NCI-H1048 (cell line): Measurements from ENCODE around the gene ELMO1.

Experiments
- DNase-seq: peaks from one replicate; lab custom pipeline; 2025; lab: John Stamatoyannopoulos, UW

Gene ELMO1

GRCh38 chr7:37467002-37467401 lies 18.3 kb upstream of the ELMO1 start:
- DNase-seq, result no peak

DNA sequence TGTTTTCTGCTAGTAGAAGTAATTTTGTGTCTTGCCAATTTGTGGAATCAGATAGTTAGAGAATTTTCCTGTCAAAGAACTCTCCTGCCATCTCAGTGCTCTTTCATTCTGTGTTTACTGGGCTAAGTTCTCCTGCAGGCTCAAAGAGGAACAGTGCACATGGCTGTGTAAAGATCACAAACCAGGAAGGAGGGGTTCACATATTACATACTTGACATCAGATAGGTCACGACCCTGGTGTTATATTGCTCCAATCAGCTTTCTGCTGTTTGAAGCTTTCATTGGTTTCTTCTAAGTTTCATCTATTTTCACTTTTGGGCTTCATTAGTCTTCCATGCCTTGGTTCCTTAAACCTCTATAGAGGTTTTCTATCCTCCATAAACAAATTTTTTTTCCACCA lies 13.5 kb upstream of the ELMO1 start:
- DNase-seq, result no peak

GRCh38 chr7:37455081-37455480 lies 6.4 kb upstream of the ELMO1 start:
- DNase-seq, result no peak

- DNase-seq, result no peak
These were observed 3.7 kb upstream of the ELMO1 start for GRCh38 chr7:37452346-37452745.

DNA sequence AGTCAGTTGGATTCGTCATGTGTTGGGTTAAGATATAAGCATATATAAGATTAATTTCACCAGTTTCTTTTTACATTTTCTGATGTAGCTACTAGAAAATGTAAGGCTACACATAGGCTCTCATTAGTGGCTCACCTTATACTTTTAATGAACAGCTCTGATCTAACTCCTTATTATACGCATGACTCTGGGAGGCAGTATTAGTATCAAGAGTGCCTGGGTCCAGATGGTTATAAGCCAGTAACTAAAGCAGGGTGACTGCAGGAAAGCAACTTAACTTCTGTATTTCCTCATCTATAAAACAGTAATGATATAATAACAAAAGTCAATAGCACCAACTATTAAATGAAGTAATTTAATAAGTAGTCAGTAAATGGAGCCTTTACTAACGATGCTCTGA lies 1.4 kb upstream of the ELMO1 start:
- DNase-seq, result no peak

- no peak for DNase-seq
These were observed 957 bp upstream of the ELMO1 start for GRCh38 chr7:37449621-37450020.

DNA sequence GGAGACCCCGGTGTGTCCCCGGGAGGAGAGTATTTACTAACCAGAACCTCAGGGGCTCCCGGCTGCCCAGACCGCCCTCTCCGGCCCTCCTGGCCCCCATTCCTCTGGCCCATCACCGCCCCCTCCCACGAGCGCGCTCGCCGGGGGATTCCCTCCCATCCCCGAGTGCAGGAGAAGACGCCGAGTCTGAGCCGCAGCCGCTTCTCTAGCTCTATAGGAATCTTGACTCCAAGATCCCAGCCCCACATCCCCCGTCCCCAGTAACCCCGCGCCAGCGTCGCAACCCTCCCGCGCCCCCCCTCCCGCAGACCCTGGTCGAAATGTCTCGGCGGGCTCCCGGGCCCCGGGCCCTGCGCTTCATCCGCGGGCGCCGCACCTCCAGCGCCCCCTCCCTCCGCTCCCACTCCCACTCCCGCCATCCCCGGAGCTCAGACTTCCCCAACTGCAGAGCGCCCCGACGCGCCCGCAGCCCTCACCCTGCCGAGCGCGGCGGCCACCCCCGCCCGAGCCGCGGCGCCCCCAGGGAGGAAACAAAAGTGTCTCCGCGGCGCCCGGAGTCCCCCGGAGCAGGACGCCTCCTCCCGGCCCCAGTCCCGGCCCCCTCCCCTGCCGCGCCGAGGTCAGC lies 541 bp downstream of the ELMO1 start:
- DNase-seq, result no peak

- DNase-seq, result no peak
These were observed 2.3 kb downstream of the ELMO1 start for GRCh38 chr7:37446371-37446770.

DNA sequence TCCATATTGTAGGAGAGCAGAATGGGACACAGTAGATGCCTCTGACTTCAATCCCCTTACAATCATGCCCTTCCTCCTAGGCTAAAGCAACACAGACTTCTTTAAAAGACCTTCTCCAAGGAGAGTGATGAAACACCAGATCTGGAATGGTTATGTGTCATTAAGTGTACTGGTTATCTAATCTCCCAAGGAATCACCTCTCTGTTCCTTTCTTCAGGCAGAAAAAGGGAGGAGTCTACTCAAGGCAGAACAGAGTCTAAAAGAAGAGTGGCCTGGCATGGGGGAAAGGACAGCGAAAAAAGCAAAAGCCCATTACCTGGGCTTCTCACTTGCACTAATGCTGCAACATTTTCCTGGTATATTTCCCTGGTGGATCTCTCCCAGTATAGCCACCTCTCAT lies 2.9 kb downstream of the ELMO1 start:
- no peak for DNase-seq

DNA sequence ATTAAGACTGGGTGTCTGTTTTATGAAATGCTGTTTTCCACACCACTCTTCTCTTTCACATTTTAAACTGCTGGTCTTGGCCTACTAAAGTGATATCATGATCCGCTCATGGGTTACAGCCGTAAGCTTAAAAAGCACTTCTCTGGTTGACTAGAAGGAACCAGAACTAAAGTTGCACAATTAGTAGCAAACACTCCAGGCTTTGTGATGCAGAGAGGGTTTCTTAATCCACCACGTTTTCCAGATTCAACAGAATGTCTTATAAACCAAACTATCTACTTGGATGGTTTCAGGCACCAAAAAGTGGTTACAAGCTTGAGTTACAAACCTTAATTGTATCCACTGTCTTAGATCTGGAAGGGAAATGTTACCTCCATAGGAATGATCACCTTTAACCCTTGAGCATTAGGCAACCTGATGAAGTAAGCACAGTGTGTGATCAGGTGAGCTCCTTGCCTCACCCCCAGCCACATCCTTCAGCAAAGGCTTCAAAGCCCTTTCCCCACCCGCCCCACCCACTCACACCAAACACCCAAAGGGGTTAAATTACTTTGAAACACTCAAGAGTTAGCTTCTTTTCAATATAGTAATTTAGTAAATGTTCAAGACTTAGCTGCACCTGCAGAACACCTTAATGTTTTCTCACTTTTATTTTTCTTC lies 3.5 kb downstream of the ELMO1 start:
- no peak for DNase-seq

DNA sequence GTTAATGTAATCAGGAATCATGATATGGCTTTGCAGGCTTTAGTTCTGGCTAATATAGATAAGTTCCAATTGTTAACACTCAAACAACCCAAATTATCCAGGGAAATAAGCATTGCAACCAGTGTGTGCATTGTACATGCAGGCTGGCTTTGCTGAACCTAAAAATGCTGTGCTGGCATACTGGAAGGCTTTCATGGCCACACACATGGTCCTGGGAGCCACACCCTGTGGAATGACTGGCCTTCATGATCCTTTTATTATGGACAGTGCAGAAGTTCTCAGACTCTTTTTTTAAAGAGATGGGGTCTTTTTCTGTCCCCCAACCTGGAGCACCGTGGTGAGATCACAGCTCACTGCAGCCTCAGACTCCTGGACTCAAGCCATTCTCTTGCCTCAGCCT lies 5.0 kb downstream of the ELMO1 start:
- DNase-seq, result no peak

DNA sequence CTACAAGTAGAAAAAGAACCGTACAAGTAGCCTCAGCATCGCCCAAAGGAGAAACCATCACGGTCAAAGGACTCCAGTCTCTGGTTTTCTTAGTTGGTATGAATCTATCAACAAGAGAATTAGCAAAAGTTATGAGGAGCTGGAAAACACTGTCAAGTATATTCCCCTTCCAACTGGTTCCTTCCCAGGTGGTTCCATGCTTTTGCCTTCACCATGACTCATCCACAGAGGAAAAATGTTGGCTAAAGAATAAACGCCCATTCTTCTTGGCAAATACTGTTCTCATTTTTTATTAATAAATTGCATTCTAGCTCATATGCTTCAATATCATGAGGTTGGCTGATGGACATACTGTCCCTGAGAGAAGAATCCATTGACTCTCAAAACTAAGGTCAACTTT lies 6.4 kb downstream of the ELMO1 start:
- DNase-seq, result no peak

GRCh38 chr7:37441816-37442215 lies 6.8 kb downstream of the ELMO1 start:
- no peak for DNase-seq

DNA sequence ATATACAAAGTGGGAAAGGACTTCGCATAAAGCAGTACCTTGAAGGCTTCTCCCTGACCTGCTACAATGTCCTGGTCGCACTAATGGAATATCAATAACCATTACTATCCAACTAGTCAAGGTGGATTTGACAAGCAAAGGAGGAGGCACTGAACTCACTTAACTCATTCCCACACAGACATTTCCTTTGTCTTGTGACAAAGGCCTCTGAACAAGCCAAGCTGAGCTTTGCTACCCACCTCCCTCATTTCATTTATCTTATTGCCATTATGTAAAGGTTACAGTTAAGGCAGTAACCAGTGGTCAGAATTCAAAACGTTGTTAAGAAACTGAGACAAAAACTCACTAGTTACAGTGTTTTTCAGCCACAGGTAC lies 7.3 kb downstream of the ELMO1 start:
- DNase-seq, result no peak

DNA sequence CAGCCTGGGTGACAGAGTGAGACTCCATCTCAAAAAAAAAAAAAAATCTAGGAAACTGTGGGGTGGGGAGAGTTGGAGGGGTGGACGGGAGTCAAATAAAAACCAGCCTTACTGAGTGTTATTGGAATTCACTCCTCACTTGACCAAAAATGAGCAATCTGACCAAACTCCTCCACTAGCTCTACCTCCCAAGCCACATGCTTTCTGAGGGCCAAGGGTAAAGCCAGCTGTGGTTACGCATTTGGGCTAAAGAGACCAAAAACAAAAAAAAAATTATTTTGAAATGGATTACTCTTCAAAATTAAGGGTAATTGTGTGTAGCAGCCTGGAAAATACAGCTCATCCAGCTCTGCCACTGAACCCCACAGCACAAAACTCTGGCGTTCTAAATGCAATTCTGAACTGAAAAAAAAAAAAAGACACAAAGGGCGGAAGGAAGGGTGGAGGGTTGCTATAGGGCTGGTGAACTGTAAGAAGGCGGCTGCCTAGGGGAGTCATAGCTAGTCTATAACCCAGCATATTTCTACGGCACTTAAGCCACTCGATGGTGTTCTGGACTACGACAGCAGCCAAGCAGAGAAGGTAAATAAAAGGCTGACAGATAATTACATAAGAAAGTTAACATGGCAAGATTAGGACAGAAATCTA lies 7.8 kb downstream of the ELMO1 start:
- DNase-seq, result no peak

- DNase-seq, result no peak
These were observed 9.0 kb downstream of the ELMO1 start for GRCh38 chr7:37439653-37440026.

- DNase-seq, result no peak
These were observed 9.6 kb downstream of the ELMO1 start for GRCh38 chr7:37438906-37439652.

- no peak for DNase-seq
These were observed 13.4 kb downstream of the ELMO1 start for GRCh38 chr7:37435156-37435855.

- DNase-seq, result no peak
These were observed 14.1 kb downstream of the ELMO1 start for GRCh38 chr7:37434529-37434928.

GRCh38 chr7:37433166-37433565 lies 15.5 kb downstream of the ELMO1 start:
- DNase-seq, result no peak

DNA sequence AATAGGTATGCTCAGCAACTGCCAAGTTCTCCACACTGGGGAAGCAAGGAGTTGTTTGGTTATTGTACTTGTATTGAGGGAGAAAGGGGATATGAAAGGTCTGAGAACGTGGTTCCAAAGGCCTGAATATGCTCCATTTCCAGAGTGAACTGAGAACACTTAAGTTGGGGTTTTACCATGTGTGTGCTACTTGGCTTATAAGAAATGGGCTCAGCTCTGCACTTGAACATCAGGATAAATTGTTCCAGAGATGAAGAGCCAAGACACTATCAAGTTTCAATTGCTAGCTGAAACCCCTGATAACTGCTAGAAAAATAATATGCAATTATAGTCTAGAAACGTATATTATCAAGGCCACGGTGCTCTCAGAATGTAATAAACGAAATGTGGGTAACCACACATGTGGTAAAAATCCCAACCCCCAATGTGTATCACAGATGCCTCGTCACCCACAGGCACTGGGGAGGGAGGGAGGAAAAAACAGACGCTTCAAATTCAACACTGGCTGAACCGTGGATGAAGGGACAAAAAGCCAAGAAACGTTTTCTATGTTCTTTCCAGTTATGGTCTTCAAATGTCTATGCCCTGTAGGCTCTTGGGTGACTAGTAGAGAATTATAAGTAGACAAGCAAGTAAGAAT lies 16.3 kb downstream of the ELMO1 start:
- no peak for DNase-seq

DNA sequence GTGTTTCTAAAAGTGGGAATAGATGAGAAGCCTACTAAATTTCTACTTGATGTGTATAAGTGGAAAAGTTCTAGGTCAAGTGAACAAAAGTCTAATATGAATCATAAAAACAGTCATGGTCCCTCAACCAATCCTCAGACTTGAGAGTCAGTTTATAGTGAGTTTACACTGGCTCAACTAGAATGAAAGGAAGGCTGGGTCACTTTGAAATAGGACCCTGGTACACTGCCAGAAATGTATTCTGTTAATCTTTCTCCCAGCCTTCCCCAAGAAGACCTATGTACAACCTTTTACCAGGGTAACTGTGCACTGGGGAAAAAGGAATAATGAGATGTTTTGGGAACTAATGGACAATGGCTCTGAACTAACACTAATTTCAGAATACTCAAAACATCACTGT lies 17.3 kb downstream of the ELMO1 start:
- DNase-seq, result no peak
